Mesenchymal stem cell (in vitro differentiated cells and primary cell): ENCODE measurements around the gene SOD2.
"Not testable (repeated sequence)": the region's sequence is repeated elsewhere in the genome, so short reads cannot be mapped to it uniquely, and the experiment has no call there.

Experiments used
- DNase-seq: peaks from one replicate; pipeline ENCODE4 v3.0.0-alpha.2; 2013
- H2AFZ ChIP-seq: one replicate; pipeline ENCODE4 v1.6.1; 2013; ENCODE audit warnings: low read depth, mild to moderate bottlenecking, control low read depth, inconsistent platforms, low read length, moderate library complexity
- H2AK5ac ChIP-seq: 2 replicates; pipeline ENCODE4 v1.6.1; 2013; ENCODE audit warnings: low read length, moderate library complexity, mild to moderate bottlenecking, inconsistent platforms; ENCODE audit not compliant: severe bottlenecking
- H2BK120ac ChIP-seq: one replicate; pipeline ENCODE4 v1.6.1; 2013; ENCODE audit warnings: low read depth, mild to moderate bottlenecking, inconsistent platforms, low read length, moderate library complexity
- H2BK12ac ChIP-seq, 2 experiments: one replicate each; pipeline ENCODE4 v1.6.1; 2013; ENCODE audit warnings: inconsistent platforms in 2 of 2, low read length in 2 of 2, mild to moderate bottlenecking in 2 of 2, moderate library complexity in 2 of 2, control low read depth in 1 of 2
- H2BK15ac ChIP-seq: one replicate; pipeline ENCODE4 v1.6.1; 2013; ENCODE audit warnings: mild to moderate bottlenecking, low read depth, inconsistent platforms; ENCODE audit not compliant: poor library complexity, severe bottlenecking
- H2BK5ac ChIP-seq: 2 replicates; pipeline ENCODE4 v1.6.1; 2013; ENCODE audit warnings: low read depth, mild to moderate bottlenecking, low read length, control low read depth, inconsistent platforms; ENCODE audit not compliant: poor library complexity, severe bottlenecking
- H3K14ac ChIP-seq, 2 experiments: one replicate each; pipeline ENCODE4 v1.6.1; 2013; ENCODE audit warnings: inconsistent platforms in 2 of 2, low read length in 2 of 2, control low read depth in 1 of 2, mild to moderate bottlenecking in 1 of 2, moderate library complexity in 1 of 2
- H3K18ac ChIP-seq, 2 experiments: one replicate each; pipeline ENCODE4 v1.6.1; 2013; ENCODE audit warnings: inconsistent platforms in 2 of 2, low read length in 2 of 2, control low read depth in 1 of 2, low read depth in 1 of 2, mild to moderate bottlenecking in 1 of 2
- H3K23ac ChIP-seq, 2 experiments: one replicate each; pipeline ENCODE4 v1.6.1; 2013; ENCODE audit warnings: inconsistent platforms in 2 of 2, low read length in 2 of 2, mild to moderate bottlenecking in 2 of 2, moderate library complexity in 2 of 2, control low read depth in 1 of 2
- H3K27ac ChIP-seq: 2 replicates; pipeline ENCODE4 v1.5.1; 2013; ENCODE audit warnings: mild to moderate bottlenecking, moderate library complexity, low read length, control low read depth, inconsistent platforms; ENCODE audit not compliant: poor library complexity, severe bottlenecking
- H3K27me3 ChIP-seq, 2 experiments: 2 replicates each; pipeline versions ENCODE4 v1.6.1 to v1.7.0; 2013; ENCODE audit warnings: low read length in 2 of 2, mild to moderate bottlenecking in 2 of 2, moderate library complexity in 2 of 2, control low read depth in 1 of 2, inconsistent platforms in 1 of 2; ENCODE audit not compliant: control insufficient read depth in 1 of 2, insufficient read depth in 1 of 2
- H3K36me3 ChIP-seq, 2 experiments: 2 replicates each; pipeline versions ENCODE4 v1.6.1 to v1.7.0; 2013; ENCODE audit warnings: low read length in 2 of 2, control low read depth in 1 of 2, inconsistent platforms in 1 of 2, low read depth in 1 of 2, mild to moderate bottlenecking in 1 of 2; ENCODE audit not compliant: insufficient read depth in 2 of 2, control insufficient read depth in 1 of 2
- H3K4ac ChIP-seq, 2 experiments: one replicate each; pipeline ENCODE4 v1.6.1; 2013; ENCODE audit warnings: inconsistent platforms in 2 of 2, low read length in 2 of 2, mild to moderate bottlenecking in 2 of 2, moderate library complexity in 2 of 2, control low read depth in 1 of 2, low read depth in 1 of 2
- H3K4me1 ChIP-seq: 2 replicates; pipeline ENCODE4 v1.6.1; 2013; ENCODE audit warnings: low read depth, low read length, control low read depth; ENCODE audit not compliant: control insufficient read depth, insufficient read depth
- H3K4me2 ChIP-seq: 2 replicates; pipeline ENCODE4 v1.6.1; 2013; ENCODE audit warnings: low read length, mild to moderate bottlenecking, inconsistent platforms; ENCODE audit not compliant: poor library complexity, severe bottlenecking
- H3K4me3 ChIP-seq, 2 experiments: 2 replicates each; pipeline versions ENCODE4 v1.5.1 to v1.7.0; 2013; ENCODE audit warnings: low read length in 2 of 2, mild to moderate bottlenecking in 2 of 2, control low read depth in 1 of 2, low read depth in 1 of 2; ENCODE audit not compliant: insufficient read depth in 1 of 2
- H3K79me1 ChIP-seq: replicated peaks from 2 replicates; pipeline ENCODE4 v1.6.1; 2013; ENCODE audit warnings: mild to moderate bottlenecking, control low read depth, low read length, inconsistent platforms; ENCODE audit not compliant: poor library complexity, severe bottlenecking
- H3K9ac ChIP-seq: 2 replicates; pipeline ENCODE4 v1.7.0; 2013; ENCODE audit warnings: mild to moderate bottlenecking, low read length, moderate library complexity
- H3K9me3 ChIP-seq: 2 replicates; pipeline ENCODE4 v1.7.0; 2013; ENCODE audit warnings: mild to moderate bottlenecking, low read length; ENCODE audit not compliant: control insufficient read depth
- H4K8ac ChIP-seq: one replicate; pipeline ENCODE4 v1.6.1; 2013; ENCODE audit warnings: inconsistent platforms, mild to moderate bottlenecking, low read length, moderate library complexity
- H4K91ac ChIP-seq: one replicate; pipeline ENCODE4 v1.6.1; 2013; ENCODE audit warnings: mild to moderate bottlenecking, low read length, inconsistent platforms
- WGBS: methylation state at CpG from one replicate; pipeline ENCODE4 v1.1.7; 2013; ENCODE audit warnings: mixed read lengths; 5-methylcytosine and 5-hydroxymethylcytosine counted together

SOD2 gene

GRCh38 chr6:159677506-159678165 lies 15.4 kb downstream of the SOD2 start:
- no peak overlapping the region for H4K91ac ChIP-seq
- H3K27ac ChIP-seq: no peak overlapping the region
- peaks cover 11% of the 10 kb centered on the region for H3K79me1 ChIP-seq
- H3K23ac ChIP-seq: peak overlapping the region in 1 of 2 experiments; percentile 69
- no peaks in the 10 kb centered on the region for H3K27me3 ChIP-seq
- H3K9me3 ChIP-seq: no peaks in the 10 kb centered on the region
- H2AFZ ChIP-seq: no peak overlapping the region
- no peak overlapping the region for H3K14ac ChIP-seq
- H2AK5ac ChIP-seq: no peak overlapping the region
- H3K9ac ChIP-seq: no peak overlapping the region
- 99% methylated on average over 5 of the region's 5 CpGs for WGBS
- H2BK120ac ChIP-seq: no peak overlapping the region
- H2BK15ac ChIP-seq: peak overlapping the region; percentile 69
- H3K4me2 ChIP-seq: no peak overlapping the region
- H3K18ac ChIP-seq: no peak overlapping the region
- no peaks in the 10 kb centered on the region for H3K4me1 ChIP-seq
- DNase-seq: peak; percentile 9
- no peak overlapping the region for H3K4ac ChIP-seq
- H4K8ac ChIP-seq: no peak overlapping the region
- no peak overlapping the region for H2BK12ac ChIP-seq
- H3K36me3 ChIP-seq: peaks cover 12 to 58% of the 10 kb centered on the region in 2 experiments
- H3K4me3 ChIP-seq: no peak overlapping the region
- H2BK5ac ChIP-seq: no peak overlapping the region

- Histone ChIP-seq H2AK5ac (no peak overlapping the region), H2BK5ac (no peak overlapping the region), H3K36me3 (peaks cover 12 to 51% of the 10 kb centered on the region in 2 experiments), H3K4me2 (no peak overlapping the region), H3K27ac (no peak overlapping the region), H2BK15ac (no peak overlapping the region), H3K9ac (no peak overlapping the region), H3K4me3 (no peak overlapping the region), H2BK120ac (no peak overlapping the region), H3K18ac (no peak overlapping the region), H3K4ac (no peak overlapping the region), H3K23ac (no peak overlapping the region), H2BK12ac (no peak overlapping the region), H3K27me3 (no peaks in the 10 kb centered on the region), H2AFZ (no peak overlapping the region), H4K8ac (no peak overlapping the region), H3K9me3 (no peaks in the 10 kb centered on the region), H4K91ac (no peak overlapping the region), H3K4me1 (no peaks in the 10 kb centered on the region), H3K14ac (no peak overlapping the region), H3K79me1 (peaks cover 11% of the 10 kb centered on the region)
- no peak for DNase-seq
- WGBS: 95% methylated on average over 6 of the region's 6 CpGs
These were observed 16.0 kb downstream of the SOD2 start for GRCh38 chr6:159676890-159677505.

- H2AFZ ChIP-seq, H3K4me2 ChIP-seq, H2BK5ac ChIP-seq, H3K27ac ChIP-seq, H3K23ac ChIP-seq, H4K8ac ChIP-seq, H2BK15ac ChIP-seq, H3K79me1 ChIP-seq, H2BK12ac ChIP-seq, H3K4me1 ChIP-seq, H3K9me3 ChIP-seq, H2AK5ac ChIP-seq, DNase-seq, H3K4me3 ChIP-seq, H3K18ac ChIP-seq, H3K4ac ChIP-seq, H3K9ac ChIP-seq, H2BK120ac ChIP-seq, H4K91ac ChIP-seq, H3K14ac ChIP-seq, H3K27me3 ChIP-seq: not testable (repeated sequence)
- WGBS: no CpG with 5 or more reads among the region's 4 CpGs
- H3K36me3 ChIP-seq: peaks cover 11 to 46% of the 10 kb centered on the region in 2 experiments
These were observed 16.8 kb downstream of the SOD2 start for GRCh38 chr6:159676236-159676635.

GRCh38 chr6:159665868-159666635 lies 27.0 kb downstream of the SOD2 start:
- Histone ChIP-seq H4K8ac (no peak overlapping the region), H3K4me2 (no peak overlapping the region), H3K27me3 (no peaks in the 10 kb centered on the region), H3K79me1 (no peaks in the 10 kb centered on the region), H2BK15ac (no peak overlapping the region), H3K4ac (no peak overlapping the region), H3K9me3 (no peaks in the 10 kb centered on the region), H3K23ac (no peak overlapping the region), H2AFZ (no peak overlapping the region), H3K14ac (no peak overlapping the region), H3K27ac (no peak overlapping the region), H3K18ac (no peak overlapping the region), H2BK12ac (no peak overlapping the region), H2AK5ac (no peak overlapping the region), H3K36me3 (peaks cover 9 to 62% of the 10 kb centered on the region in 2 experiments), H3K4me1 (no peaks in the 10 kb centered on the region), H3K4me3 (no peak overlapping the region), H2BK120ac (no peak overlapping the region), H2BK5ac (no peak overlapping the region), H3K9ac (no peak overlapping the region), H4K91ac (no peak overlapping the region)
- 95% methylated on average over 6 of the region's 7 CpGs for WGBS
- no peak for DNase-seq
